ENCODE data around the gene LYRM7.
A peak's percentile ranks its signal among the peaks of the same experiment; 100 is the strongest.
"Not testable (repeated sequence)": the region's sequence is repeated elsewhere in the genome, so short reads cannot be mapped to it uniquely, and the experiment has no call there.

LYRM7 gene

DNA sequence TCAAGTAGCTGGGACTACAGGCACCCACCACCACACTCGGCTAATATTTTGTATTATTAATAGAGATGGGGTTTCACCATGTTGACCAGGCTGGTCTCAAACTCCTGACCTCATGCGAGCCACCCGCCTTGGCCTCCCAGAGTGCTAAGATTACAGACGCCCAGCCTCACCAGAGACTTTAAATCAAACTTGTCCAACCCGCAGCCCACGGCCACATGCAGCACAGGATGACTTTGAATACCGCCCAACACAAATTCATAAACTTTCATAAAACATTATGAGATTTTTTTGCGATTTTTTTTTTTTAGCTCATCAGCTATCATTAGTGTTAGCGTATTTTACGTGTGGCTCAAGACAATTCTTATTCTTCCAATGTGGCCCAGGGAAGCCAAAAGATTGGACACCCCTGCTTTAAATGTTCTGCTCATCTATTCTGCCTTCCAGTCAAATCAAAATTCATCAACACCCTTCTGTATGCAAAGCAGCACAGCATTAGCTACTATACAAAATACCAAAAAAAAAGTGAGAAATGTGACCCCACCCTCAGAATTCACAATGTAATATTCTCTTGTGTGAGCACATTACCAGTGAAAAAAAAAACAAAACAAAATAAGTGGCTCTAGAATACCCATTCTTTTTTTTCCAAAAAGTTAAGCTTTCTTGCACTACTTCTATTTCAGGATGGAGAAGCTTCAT is 50.4 kb downstream of the LYRM7 start:
- no peak for DNase-seq (ENCODE audit: low read depth)

DNA sequence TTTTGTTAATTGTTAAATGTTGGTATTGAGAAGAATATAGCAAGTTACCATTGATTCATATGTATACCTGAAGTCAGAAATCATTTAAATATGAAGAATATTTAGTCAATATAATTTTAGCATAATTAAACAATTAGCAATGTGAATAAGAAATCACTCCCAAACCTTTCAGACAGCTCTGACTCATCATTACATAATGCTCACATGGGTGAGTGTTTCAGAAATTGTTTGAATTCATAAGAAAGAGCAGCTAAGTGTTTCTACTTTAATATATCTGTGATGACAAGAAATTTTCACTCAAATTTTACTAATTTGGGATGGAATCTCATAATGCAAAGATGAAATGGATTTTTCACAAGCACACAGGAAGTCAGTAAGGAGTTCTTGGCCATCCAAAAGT is 51.1 kb downstream of the LYRM7 start:
- DNase-seq (ENCODE audit: low read depth) = no peak

GRCh38 chr5:131222731-131223130 is 52.0 kb downstream of the LYRM7 start:
- no peak for DNase-seq (ENCODE audit: low read depth)

DNA sequence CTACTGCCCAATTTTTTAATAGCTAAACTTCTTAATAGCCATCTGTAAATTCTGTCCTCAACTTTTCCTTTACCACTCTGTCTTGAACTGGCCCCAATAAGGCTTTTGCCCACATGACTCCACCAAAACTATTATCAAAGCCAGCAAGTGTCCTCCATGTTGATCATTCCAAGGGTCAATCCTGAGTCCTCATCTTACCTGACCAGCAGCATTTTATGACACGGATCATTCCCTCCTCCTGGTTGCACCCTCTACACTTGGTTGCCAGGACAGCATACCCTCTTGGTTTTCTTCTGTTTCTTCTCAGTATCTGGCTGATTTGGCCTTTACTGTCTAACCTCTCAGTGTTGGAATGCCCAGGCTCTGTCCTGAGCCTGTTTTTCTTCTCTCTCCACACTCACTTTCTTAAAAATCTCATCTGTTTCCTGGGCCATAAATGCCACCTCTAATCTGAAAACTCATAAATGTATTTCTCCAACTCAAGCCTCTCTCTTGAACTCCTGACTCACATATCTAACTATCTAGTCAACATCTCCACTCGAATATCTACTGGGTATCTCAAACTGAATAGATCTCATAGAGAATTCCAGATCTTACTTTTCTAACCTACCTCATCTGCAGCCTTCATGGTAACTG is 53.1 kb downstream of the LYRM7 start:
- DNase-seq (ENCODE audit: low read depth) = no peak

DNA sequence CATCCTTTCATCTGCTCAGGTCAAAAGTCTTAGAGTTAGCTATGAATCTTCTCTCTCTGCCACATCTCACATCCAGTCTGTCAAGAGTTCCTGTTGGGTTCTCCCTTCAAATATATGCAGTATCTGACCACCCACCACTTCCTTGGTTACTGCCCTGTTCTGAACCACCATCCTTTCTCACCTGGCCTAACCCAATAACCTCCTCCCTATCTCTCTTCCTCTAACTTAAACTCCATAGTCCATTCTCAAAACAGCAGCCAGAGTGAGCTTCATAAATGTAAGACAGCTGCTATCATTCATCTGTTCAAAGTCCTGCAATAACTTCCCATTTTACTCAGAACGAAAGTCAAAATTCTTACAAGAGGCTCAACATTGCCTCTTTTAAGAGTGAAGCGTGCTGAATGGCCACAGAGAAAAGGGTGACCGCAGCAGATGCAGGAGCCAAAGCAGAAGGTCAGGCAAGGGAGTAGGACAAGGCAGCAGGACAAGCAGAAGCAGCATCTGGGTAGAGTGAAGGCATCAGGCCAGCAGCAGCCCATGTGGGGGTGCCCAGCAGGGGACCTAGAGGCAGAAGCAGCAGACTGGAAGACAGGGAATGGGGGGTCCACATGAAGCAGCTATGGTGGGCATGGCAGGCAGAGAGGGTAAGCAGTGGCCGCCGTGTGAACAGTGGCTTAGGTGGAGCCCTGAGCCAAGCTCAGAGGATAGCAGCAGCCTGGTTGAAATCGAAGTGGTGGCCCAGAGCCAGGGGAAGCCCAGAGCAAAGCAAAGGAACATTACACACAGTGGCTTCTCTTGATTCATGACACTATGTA is 53.9 kb downstream of the LYRM7 start:
- DNase-seq (ENCODE audit: low read depth) = no peak

DNA sequence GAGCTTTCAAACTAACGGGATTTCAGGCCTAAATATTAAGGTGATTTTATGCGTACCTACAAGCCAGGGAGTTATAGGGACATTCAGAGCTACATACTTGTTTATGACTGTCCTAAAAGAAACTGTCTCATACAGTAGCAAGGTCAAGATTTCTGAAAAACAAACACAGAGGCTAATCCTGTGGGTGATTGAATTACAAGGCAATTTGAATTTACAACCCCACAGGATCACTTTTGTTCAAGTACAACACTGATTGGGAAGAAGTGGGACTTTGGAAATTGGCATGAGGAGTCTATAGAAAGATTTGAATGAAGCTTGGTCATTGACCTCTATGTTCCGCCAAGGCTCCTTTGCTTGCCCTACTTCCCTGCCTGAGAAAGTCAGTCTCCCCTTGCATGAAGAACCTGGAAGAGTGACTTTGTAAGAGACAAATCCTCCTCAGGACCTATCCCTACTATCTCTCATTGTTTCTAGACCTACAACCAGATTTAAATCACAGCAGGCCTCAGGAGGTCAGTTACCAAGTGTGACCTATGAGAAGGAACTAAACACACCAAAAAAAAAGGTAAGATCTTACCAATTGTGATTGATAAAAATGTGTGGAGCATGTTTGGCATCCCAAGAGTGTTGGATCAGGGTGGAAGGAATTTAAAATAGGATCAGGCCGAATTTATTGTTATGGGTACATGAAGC is 54.7 kb downstream of the LYRM7 start:
- DNase-seq (ENCODE audit: low read depth) = no peak

- no peak for DNase-seq (ENCODE audit: low read depth)
Measured at GRCh38 chr5:131226899-131227298, 56.2 kb downstream of the LYRM7 start.

GRCh38 chr5:131228646-131229045 is 57.9 kb downstream of the LYRM7 start:
- DNase-seq (ENCODE audit: low read depth) = no peak

DNA sequence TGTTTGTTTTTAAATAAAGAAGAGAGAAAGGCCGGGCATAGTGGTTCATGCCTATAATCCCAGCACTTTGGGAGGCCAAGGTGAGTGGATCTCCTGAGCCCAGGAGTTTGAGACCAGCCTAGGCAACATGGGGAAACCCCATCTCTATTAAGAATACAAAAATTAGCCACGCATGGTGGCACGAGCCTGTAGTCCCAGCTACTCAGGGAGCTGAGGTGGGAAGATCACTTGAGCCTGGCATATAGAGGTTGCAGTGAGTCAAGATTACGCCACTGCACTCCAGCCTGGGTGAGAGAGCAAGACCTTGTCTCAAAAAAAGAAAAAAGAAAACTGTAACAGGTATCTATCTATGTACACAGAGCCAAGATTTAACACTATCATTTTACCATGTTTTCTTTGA is 58.9 kb downstream of the LYRM7 start:
- no peak for DNase-seq (ENCODE audit: low read depth)

DNA sequence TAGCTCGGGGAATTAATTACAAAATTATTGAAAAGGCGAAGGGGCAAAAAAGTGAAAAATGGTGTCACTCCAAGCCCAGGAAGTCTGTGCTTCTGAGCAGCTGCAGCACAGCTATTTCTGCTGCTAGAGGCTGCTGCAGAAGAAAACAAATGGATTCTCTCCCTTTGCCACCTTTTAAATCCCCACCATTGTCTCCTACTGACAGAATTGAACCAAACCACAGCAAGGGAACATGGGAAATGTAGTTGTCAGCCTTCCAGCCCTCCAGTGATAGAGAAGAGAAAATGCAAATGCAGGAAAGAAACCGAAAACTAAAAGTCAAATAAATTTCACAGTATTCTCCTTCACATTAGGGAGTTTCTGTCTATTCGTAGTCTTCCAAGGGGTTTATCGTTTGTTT is 59.7 kb downstream of the LYRM7 start:
- no peak for DNase-seq (ENCODE audit: low read depth)

- no peak for DNase-seq (ENCODE audit: low read depth)
Measured at GRCh38 chr5:131239686-131240085, 68.9 kb downstream of the LYRM7 start.

GRCh38 chr5:131242728-131243255 is 72.0 kb downstream of the LYRM7 start:
- peak; percentile 91 for DNase-seq (ENCODE audit: low read depth)

- no peak for DNase-seq (ENCODE audit: low read depth)
Measured at GRCh38 chr5:131245312-131245711, 74.6 kb downstream of the LYRM7 start.

DNA sequence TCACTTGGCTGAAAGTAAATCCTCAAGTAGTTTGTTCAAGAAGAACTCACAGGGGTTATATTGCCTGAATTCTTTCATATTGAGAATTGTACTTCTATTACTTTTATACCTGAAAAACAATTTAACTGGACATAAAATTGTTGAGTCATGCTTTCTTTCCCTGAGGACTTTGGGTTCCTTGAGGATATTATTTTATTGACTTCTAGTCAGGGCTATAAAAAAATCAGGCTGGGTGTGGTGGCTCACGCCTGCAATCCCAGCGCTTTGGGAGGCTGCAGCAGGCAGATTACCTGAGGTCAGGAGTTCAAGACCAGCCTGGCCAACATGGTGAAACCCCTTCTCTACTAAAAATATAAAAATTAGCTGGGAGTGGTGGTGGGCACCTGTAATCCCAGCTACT is 75.2 kb downstream of the LYRM7 start:
- DNase-seq (ENCODE audit: low read depth) = no peak

DNA sequence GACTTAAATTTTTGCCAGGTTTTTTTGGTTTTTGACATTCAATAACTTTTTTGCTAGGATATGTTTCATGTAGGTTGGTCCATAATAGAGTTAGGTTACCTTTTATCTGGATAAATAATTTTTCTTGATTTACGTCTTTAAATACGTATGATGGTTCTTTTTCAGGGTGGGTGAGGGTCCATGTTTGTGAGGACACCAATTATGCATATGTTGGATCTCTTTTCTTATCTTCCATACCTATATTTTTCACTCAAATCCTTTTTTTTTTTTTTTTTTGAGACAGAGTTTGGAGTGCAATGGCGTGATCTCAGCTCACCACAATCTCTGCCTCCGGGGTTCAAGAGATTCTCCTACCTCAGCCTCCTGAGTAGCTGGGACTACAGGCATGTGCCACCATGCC is 75.8 kb downstream of the LYRM7 start:
- DNase-seq (ENCODE audit: low read depth) = no peak

DNA sequence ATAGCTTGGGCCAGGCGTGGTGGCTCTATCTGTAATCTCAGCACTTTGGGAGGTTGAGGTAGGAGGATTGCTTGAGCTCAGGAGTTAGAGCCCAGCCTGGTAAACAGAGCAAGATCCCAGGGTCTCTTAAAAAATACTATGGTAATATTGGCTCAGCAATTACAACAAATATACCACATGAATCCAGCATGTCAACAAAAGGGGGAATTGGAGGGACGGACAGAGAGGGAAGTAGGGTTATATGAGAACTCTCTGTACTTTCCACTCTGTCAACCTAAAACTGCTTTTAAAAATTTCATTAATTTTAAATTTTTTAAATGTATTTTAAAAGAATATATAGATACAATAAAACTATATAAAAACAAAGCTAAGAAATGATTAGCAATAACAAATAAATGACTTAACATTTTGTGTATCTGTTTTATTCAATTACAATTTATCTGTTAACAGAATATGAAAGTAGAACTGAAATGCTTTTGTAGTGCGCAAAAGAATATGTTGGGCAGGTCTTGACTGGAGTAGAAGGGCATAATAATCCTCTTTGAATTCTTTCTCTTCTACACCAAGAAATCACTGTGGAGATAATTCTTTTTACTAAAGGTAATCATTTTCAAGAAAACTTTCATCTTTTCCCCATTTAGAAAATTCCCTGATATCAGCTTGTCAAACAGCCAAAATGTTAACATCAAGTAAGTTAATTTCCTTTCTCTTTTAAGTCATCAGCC is 80.2 kb downstream of the LYRM7 start:
- DNase-seq (ENCODE audit: low read depth) = no peak

GRCh38 chr5:131252824-131253171 is 82.1 kb downstream of the LYRM7 start:
- DNase-seq (ENCODE audit: low read depth) = no peak

DNA sequence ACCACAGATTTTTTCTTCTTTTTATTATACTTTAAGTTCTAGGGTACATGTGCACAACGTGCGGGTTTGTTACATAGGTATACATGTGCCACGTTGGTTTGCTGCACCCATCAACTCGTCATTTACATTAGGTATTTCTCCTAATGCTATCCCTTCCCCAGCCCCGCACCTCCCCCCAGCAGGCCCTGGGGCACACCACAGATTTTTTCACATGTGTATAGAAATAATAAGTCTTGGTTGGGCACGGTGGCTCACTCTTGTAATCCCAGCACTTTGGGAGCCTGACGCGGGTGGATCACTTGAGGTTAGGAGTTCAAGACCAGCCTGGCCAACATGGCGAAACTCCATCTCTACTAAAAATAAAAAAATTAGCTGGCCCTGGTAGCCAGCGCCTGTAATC is 83.3 kb downstream of the LYRM7 start:
- DNase-seq (ENCODE audit: low read depth) = not testable (repeated sequence)

GRCh38 chr5:131254741-131255140 is 84.0 kb downstream of the LYRM7 start:
- no peak for DNase-seq (ENCODE audit: low read depth)
